ENCODE results near the gene CDX1.

The CDX1 gene

GRCh38 chr5:150166650-150167511, at the start of gene CDX1:
Gene CDX1 (plus strand): TSS chr5:150166778. CDS start chr5:150166877, 99 bp downstream.
- no peak for DNase-seq

GRCh38 chr5:150117945-150118560, 48.5 kb upstream of the CDX1 start:
- no peak for DNase-seq

GRCh38 chr5:150118561-150119229, 47.9 kb upstream of the CDX1 start:
- DNase-seq: no peak

GRCh38 chr5:150119421-150120061, 47.0 kb upstream of the CDX1 start:
- DNase-seq: no peak

GRCh38 chr5:150120062-150120441, 46.5 kb upstream of the CDX1 start:
- DNase-seq: no peak

- no peak for DNase-seq
Observed at GRCh38 chr5:150120617-150121447, 45.7 kb upstream of the CDX1 start.

GRCh38 chr5:150121448-150122157, 45.0 kb upstream of the CDX1 start:
- no peak for DNase-seq

- DNase-seq: no peak
Observed at GRCh38 chr5:150122158-150122510, 44.4 kb upstream of the CDX1 start.

GRCh38 chr5:150122536-150123481, 43.8 kb upstream of the CDX1 start:
- DNase-seq: no peak

- DNase-seq: no peak
Observed at GRCh38 chr5:150123542-150123941, 43.0 kb upstream of the CDX1 start.

GRCh38 chr5:150124111-150124557, 42.4 kb upstream of the CDX1 start:
- no peak for DNase-seq

GRCh38 chr5:150124596-150124995, 42.0 kb upstream of the CDX1 start:
- DNase-seq: no peak

- no peak for DNase-seq
Observed at GRCh38 chr5:150125334-150125733, 41.2 kb upstream of the CDX1 start.

- no peak for DNase-seq
Observed at GRCh38 chr5:150126199-150126920, 40.2 kb upstream of the CDX1 start.

- DNase-seq: no peak
Observed at GRCh38 chr5:150126921-150127265, 39.7 kb upstream of the CDX1 start.

GRCh38 chr5:150129454-150129812, 37.1 kb upstream of the CDX1 start:
- DNase-seq: no peak

- peak; percentile 48 for DNase-seq
Observed at GRCh38 chr5:150129813-150130492, 36.6 kb upstream of the CDX1 start.

GRCh38 chr5:150130493-150130922, 36.1 kb upstream of the CDX1 start:
- DNase-seq: no peak

GRCh38 chr5:150131461-150131860, 35.1 kb upstream of the CDX1 start:
- DNase-seq: no peak
